Measurements from ENCODE around the gene SLC37A2.

- TF ChIP-seq CTCF (IDR thresholded peaks at IDR 0.05; ENCODE audit: low read depth, low read length, poor library complexity, severe bottlenecking) (no peak), EZH2phosphoT487 (IDR thresholded peaks at IDR 0.05; ENCODE audit: borderline replicate concordance, low read length) (no peak)
These were observed 39.4 kb downstream of the SLC37A2 start for GRCh38 chr11:125102510-125102909.
